ENCODE data around the gene TTLL3. TPM values are rescaled to one million over a fixed set of nuclear protein-coding genes. Genes with fewer than 3 reads are reported as not detected.
A peak's percentile ranks its signal among the peaks of the same experiment; 100 is the strongest.

The TTLL3 gene
- total RNA-seq, 2 donors from 2014 or later, result 12.2 to 13.1 TPM

GRCh38 chr3:9806688-9807589 is 3.1 kb upstream of the TTLL3 start:
- DNase-seq (ENCODE audit: low spot score), result no peak
- peaks cover 44% of the 10 kb centered on the region for H3K36me3 ChIP-seq

GRCh38 chr3:9807981-9808344 is 2.1 kb upstream of the TTLL3 start:
- H3K4me1 ChIP-seq, result peaks cover 0 to 22% of the 10 kb centered on the region in 2 donors
- H3K27me3 ChIP-seq, result no peaks in the 10 kb centered on the region
- no peaks in the 10 kb centered on the region for H3K9me3 ChIP-seq
- no peak for TF ChIP-seq CTCF (IDR thresholded peaks at IDR 0.05)
- peaks cover 39% of the 10 kb centered on the region for H3K36me3 ChIP-seq
- no peak overlapping the region for H3K27ac ChIP-seq
- no peak for DNase-seq (ENCODE audit: low spot score)
- no peak overlapping the region for H3K4me3 ChIP-seq

More at GRCh38 chr3:9806688-9807589, 3.1 kb upstream of the TTLL3 start:
- Histone ChIP-seq H3K27me3 (no peaks in the 10 kb centered on the region), H3K27ac (no peak overlapping the region), H3K9me3 (no peaks in the 10 kb centered on the region), H3K4me1 (peaks cover 0 to 25% of the 10 kb centered on the region in 2 donors), H3K4me3 (no peak overlapping the region)
- no peak for TF ChIP-seq CTCF (IDR thresholded peaks at IDR 0.05)

- no peak overlapping the region for H3K4me3 ChIP-seq
- H3K9me3 ChIP-seq, result no peaks in the 10 kb centered on the region
- H3K36me3 ChIP-seq, result peaks cover 33% of the 10 kb centered on the region
- no peak for DNase-seq (ENCODE audit: low spot score)
- no peak for TF ChIP-seq CTCF (IDR thresholded peaks at IDR 0.05)
- no peaks in the 10 kb centered on the region for H3K27me3 ChIP-seq
- H3K27ac ChIP-seq, result peak overlapping the region; percentile 92 to 96
- peaks cover 0 to 17% of the 10 kb centered on the region in 2 donors for H3K4me1 ChIP-seq
Observed at GRCh38 chr3:9808345-9809037, 1.6 kb upstream of the TTLL3 start.

GRCh38 chr3:9809239-9809614 is 835 bp upstream of the TTLL3 start:
- no peak for DNase-seq (ENCODE audit: low spot score)
- TF ChIP-seq CTCF (IDR thresholded peaks at IDR 0.05), result no peak
- no peaks in the 10 kb centered on the region for H3K27me3 ChIP-seq
- peak overlapping the region; percentile 65 to 86 for H3K4me3 ChIP-seq
- H3K4me1 ChIP-seq, result peaks cover 0 to 17% of the 10 kb centered on the region in 2 donors
- H3K36me3 ChIP-seq, result peaks cover 26% of the 10 kb centered on the region
- H3K27ac ChIP-seq, result peak overlapping the region; percentile 92 to 96
- H3K9me3 ChIP-seq, result no peaks in the 10 kb centered on the region

GRCh38 chr3:9810433-9810770 is 340 bp downstream of the TTLL3 start:
- no peak for DNase-seq (ENCODE audit: low spot score)
- H3K36me3 ChIP-seq, result peaks cover 14% of the 10 kb centered on the region

More at GRCh38 chr3:9810433-9810770, 340 bp downstream of the TTLL3 start:
- Histone ChIP-seq H3K9me3 (no peaks in the 10 kb centered on the region), H3K27me3 (no peaks in the 10 kb centered on the region), H3K4me1 (peaks cover 0 to 17% of the 10 kb centered on the region in 2 donors), H3K27ac (peak overlapping the region; percentile 92 to 96), H3K4me3 (peak overlapping the region; percentile 65 to 86)
- TF ChIP-seq CTCF (IDR thresholded peaks at IDR 0.05), result no peak
